ENCODE measurements around the gene PTK7. TPM values are rescaled to one million over a fixed set of nuclear protein-coding genes. Genes with fewer than 3 reads are reported as not detected.
"Not testable (repeated sequence)": the region's sequence is repeated elsewhere in the genome, so short reads cannot be mapped to it uniquely, and the experiment has no call there.

The PTK7 gene
- total RNA-seq, 4 donors from 2014 or later: 6.8 to 10.8 (median 8.0) TPM

- DNase-seq (ENCODE audit: extremely low spot score): no peak
- TF ChIP-seq EP300 (IDR thresholded peaks at IDR 0.05) (no peak), POLR2AphosphoS5 (IDR thresholded peaks at IDR 0.05) (no peak), CTCF (IDR thresholded peaks at IDR 0.05) (no peak), POLR2A (IDR thresholded peaks at IDR 0.05; ENCODE audit: low read depth) (no peak)
- H3K27ac ChIP-seq (replicated peaks in 1 of 4): no peak overlapping the region
- intact Hi-C loops (cut with DNase I): no loop called here
- WGBS: 96% methylated on average over 12 of the region's 12 CpGs
- no peaks in the 10 kb centered on the region for H3K9me3 ChIP-seq
- H3K4me1 ChIP-seq: no peaks in the 10 kb centered on the region
- no peaks in the 10 kb centered on the region for H3K36me3 ChIP-seq
- no peak overlapping the region for H3K4me3 ChIP-seq
- no peaks in the 10 kb centered on the region for H3K27me3 ChIP-seq
These were observed 31.4 kb downstream of the PTK7 start for GRCh38 chr6:43107344-43108062.

GRCh38 chr6:43113431-43114260 is 37.5 kb downstream of the PTK7 start:
- H3K4me1 ChIP-seq: peaks cover 0 to 7% (median 3%) of the 10 kb centered on the region in 4 donors
- H3K9me3 ChIP-seq: no peaks in the 10 kb centered on the region
- intact Hi-C loops (cut with DNase I): no loop called here
- no peak for DNase-seq (ENCODE audit: extremely low spot score)
- peak overlapping the region in 2 of 4 donors; percentile 43 to 69 for H3K27ac ChIP-seq (replicated peaks in 1 of 4)
- no peaks in the 10 kb centered on the region for H3K36me3 ChIP-seq
- 72% methylated on average over 11 of the region's 12 CpGs for WGBS
- no peak overlapping the region for H3K4me3 ChIP-seq
- no peaks in the 10 kb centered on the region for H3K27me3 ChIP-seq
- TF ChIP-seq EP300 (IDR thresholded peaks at IDR 0.05) (no peak), POLR2A (IDR thresholded peaks at IDR 0.05; ENCODE audit: low read depth) (no peak), POLR2AphosphoS5 (IDR thresholded peaks at IDR 0.05) (no peak)

- TF ChIP-seq POLR2AphosphoS5 (IDR thresholded peaks at IDR 0.05) (no peak), EP300 (IDR thresholded peaks at IDR 0.05) (no peak), CTCF (IDR thresholded peaks at IDR 0.05) (no peak), POLR2A (IDR thresholded peaks at IDR 0.05; ENCODE audit: low read depth) (no peak)
- no peak overlapping the region for H3K27ac ChIP-seq (replicated peaks in 1 of 4)
- no peaks in the 10 kb centered on the region for H3K27me3 ChIP-seq
- H3K36me3 ChIP-seq: no peaks in the 10 kb centered on the region
- no peak overlapping the region for H3K4me3 ChIP-seq
- DNase-seq (ENCODE audit: extremely low spot score): no peak
- intact Hi-C loops (cut with DNase I): no loop called here
- WGBS: 94% methylated on average over 6 of the region's 6 CpGs
- peaks cover 0 to 9% (median 4%) of the 10 kb centered on the region in 4 donors for H3K4me1 ChIP-seq
- H3K9me3 ChIP-seq: no peaks in the 10 kb centered on the region
These were observed 39.3 kb downstream of the PTK7 start for GRCh38 chr6:43115365-43115764.

DNA sequence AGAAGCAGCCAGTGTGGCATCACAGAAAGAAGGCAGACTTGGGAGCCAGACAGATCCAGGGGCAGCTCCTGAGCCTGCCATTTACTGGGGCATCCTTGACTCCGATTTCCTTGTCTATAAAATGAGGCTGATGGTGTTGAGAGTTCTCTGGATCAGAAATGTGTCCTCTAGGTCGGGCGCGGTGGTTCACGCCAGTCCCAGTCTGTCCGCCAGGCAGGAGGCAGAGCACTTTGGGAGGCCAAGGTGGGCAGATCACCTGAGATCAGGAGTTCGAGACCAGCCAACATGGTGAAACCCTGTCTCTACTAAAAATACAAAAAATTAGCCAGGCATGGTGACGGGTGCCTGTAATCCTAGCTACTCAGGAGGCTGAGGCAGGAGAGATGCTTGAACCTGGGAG is 41.4 kb downstream of the PTK7 start:
- H3K9me3 ChIP-seq; intact Hi-C loops (cut with DNase I); H3K4me3 ChIP-seq; H3K27me3 ChIP-seq; H3K27ac ChIP-seq (replicated peaks in 1 of 4); DNase-seq (ENCODE audit: extremely low spot score); H3K36me3 ChIP-seq: not testable (repeated sequence)
- peaks cover 3 to 18% (median 17%) of the 10 kb centered on the region in 4 donors for H3K4me1 ChIP-seq
- WGBS: 93% methylated on average over 8 of the region's 8 CpGs

DNA sequence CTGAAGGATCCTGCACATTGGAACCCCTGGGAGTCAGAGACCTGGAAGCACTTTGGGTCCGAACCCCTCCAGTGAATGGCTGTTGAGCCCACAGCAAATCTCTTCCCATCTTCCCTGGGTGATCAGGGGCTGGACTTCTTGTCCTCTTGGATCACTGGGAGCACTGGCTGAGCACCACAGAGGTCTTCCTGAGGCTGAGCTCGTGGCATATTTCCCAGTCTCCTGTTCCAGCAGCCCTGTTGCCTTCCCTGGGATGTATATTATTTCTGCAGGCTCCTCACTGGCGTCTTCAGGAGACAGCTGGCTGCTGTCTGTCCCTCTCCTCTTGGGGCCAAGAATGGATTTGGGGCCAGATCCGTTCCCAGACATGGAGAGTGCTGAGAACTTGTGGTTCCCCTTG is 43.4 kb downstream of the PTK7 start:
- Histone ChIP-seq H3K27me3 (no peaks in the 10 kb centered on the region), H3K27ac (replicated peaks in 1 of 4) (no peak overlapping the region), H3K4me3 (no peak overlapping the region), H3K4me1 (peaks cover 3 to 30% (median 29%) of the 10 kb centered on the region in 4 donors), H3K9me3 (no peaks in the 10 kb centered on the region), H3K36me3 (no peaks in the 10 kb centered on the region)
- TF ChIP-seq EP300 (IDR thresholded peaks at IDR 0.05): no peak
- TF ChIP-seq POLR2A (IDR thresholded peaks at IDR 0.05; ENCODE audit: low read depth): no peak
- TF ChIP-seq CTCF (IDR thresholded peaks at IDR 0.05): no peak
- 72% methylated on average over 4 of the region's 4 CpGs for WGBS
- intact Hi-C loops (cut with DNase I): no loop called here
- no peak for DNase-seq (ENCODE audit: extremely low spot score)
